HG02970 (cell line): ENCODE data around the gene NPEPPS.

ENCODE experiments used
- ATAC-seq: cut with Tn5 transposase; IDR thresholded peaks from one replicate; pipeline ENCODE4 v1.9.1; 2021; ENCODE audit warnings: mild to moderate bottlenecking, moderate library complexity, moderate number of reproducible peaks; ENCODE audit not compliant: unreplicated experiment, low FRiP score

The NPEPPS gene

GRCh38 chr17:47624727-47625068 is 93.8 kb downstream of the NPEPPS start:
- ATAC-seq, result no peak

DNA sequence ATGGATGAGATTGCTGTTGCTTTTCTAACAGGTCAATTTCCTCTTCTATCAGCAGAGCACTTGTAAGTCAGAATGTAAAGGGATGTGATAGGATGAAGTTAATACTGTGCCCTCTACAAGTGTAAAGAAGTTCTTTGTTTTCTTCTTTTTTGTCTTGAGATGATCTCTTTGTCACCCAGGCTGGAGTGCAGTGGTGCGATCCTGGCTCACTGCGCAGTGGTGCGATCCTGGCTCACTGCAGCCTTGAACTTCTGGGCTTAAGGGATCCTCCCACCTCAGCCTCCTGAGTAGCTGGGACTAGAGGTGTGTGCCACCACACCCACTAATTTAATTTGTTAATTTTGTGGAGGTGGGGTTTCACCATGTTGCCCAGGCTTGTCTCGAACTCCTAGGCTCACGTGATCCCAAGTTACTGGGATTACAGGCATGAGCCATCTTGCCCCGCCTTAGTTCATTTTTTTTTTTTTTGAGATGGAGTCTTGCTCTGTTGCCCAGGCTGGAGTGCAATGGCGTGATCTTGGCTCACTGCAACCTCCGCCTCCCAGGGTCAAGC is 97.2 kb downstream of the NPEPPS start:
- ATAC-seq, result no peak

GRCh38 chr17:47629826-47630225 is 98.9 kb downstream of the NPEPPS start:
- ATAC-seq, result no peak

DNA sequence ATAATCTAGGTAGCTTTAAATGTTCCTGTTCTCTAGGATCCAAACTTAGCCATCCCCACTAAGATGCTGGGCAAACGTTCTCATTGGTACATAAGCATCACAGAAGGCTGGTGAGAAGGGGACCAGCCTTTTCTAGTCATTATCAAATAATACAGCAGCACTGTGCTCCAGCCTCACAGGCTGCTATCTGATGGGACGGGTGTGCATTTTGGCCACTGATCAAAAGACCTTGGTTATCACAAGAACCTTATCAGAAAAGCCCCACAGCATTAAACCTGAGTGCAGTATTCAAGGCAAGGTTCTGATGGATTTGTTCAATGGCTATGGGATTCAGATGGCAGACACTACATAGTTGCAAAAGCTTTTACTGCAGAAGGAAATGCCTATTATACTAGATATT is 99.7 kb downstream of the NPEPPS start:
- no peak for ATAC-seq

DNA sequence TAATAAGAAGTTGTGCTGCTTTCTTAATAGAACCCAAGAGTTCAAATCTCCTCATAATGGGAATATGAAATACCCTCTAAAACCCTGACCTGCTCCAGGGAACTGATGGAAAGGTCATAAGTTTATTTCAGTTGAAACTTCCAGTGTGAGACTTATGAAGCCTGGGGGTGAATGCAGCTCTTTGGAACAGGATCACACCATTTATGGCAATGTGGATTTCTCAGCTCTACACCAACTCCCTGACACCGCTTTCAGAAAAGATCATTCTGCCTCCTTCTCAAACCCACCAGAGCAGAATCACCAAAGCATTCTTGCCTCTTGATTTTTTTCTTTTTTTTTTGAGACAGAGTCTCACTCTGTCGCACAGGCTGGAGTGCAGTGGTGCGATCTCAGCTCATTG is 102.1 kb downstream of the NPEPPS start:
- ATAC-seq, result no peak

- ATAC-seq, result no peak
Observed at GRCh38 chr17:47633996-47634395, 103.1 kb downstream of the NPEPPS start.

GRCh38 chr17:47634870-47635269 is 104.0 kb downstream of the NPEPPS start:
- no peak for ATAC-seq

DNA sequence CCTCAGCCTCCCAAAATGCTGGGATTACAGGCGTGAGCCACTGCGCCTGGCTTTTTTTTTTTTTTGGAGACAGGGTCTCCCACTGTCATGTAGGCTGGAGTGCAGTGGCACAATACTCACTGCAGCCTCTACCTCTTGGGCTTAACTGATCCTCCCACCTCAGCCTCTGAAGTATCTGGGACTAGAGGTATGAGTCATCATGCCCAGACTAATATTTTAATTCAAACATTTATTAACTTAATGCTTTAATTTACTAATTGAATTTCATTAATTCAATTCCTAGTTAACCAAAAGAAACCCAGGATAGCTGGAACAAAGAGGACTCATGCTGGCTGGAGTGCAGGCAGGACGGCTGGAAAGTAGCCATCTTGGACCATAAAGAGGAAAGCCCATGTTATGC is 104.8 kb downstream of the NPEPPS start:
- ATAC-seq, result no peak

DNA sequence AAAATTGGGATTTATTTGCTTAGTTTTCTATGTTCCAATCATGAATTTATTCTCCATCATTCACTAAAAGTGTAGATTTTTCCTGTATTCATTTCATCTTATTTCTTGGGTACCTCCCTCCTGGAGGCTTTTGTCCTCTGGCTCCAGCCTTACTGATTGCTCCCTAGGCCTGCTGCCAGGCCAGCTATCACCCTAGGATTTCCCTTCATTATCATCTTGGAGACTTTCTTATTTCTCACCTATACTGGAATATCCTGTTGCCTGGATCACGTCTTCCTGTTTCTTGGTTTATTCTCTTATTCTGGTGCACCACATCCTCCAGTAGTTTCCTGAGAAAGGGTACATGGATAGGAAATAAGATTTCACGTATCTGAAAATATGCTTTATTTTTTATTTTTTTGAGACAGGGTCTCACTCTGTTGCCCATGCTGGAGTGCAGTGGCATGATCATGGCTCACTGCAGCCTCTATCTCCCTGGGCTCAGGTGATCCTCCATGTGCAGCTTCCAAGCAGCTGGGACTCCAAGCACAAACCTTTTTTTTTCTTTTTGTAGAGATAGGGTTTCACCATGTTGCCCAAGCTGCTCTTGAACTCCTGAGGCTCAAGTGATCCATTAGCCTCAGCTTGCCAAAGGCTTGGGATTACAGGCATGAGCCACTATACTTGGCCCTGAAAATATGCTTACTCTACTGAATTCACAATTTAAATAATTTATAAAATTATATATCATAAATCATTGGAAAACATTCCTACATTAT is 105.5 kb downstream of the NPEPPS start:
- no peak for ATAC-seq

DNA sequence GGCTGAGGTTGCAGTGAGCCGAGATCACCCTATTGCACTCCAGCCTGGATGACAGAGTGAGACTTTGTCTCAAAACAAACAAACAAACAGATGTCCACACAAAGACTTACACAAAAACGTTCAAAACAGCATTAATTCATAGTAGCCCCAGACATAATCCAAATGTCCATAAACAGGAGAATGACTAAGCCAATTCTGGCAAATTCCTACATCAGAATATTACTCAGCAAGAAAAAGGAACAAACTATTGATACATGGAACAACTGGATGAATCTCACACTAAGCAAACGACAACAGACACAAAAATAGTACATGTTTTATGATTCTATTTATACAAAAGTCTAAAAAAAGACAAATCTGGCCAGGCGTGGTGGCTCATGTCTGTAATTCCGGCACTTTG is 108.0 kb downstream of the NPEPPS start:
- ATAC-seq, result no peak

DNA sequence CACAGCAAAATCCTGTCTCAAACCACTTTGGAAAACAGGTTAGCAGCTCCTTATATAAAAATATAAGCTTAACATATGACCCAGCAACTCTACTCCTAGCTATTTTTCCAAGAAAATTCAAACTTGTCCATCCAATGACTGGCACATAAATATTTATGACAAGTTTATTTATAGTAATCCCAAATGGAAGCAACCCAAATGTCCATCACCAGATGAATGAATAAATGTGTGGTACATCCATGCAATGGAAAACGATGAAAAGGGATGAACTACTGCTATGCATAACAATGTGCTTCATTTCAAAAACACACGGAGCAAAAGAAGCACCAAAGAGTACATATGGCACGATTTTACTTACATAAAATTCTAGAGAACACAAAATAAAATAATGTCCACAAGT is 109.2 kb downstream of the NPEPPS start:
- no peak for ATAC-seq

- no peak for ATAC-seq
Observed at GRCh38 chr17:47641202-47641601, 110.3 kb downstream of the NPEPPS start.

- ATAC-seq, result no peak
Observed at GRCh38 chr17:47643116-47643515, 112.2 kb downstream of the NPEPPS start.

DNA sequence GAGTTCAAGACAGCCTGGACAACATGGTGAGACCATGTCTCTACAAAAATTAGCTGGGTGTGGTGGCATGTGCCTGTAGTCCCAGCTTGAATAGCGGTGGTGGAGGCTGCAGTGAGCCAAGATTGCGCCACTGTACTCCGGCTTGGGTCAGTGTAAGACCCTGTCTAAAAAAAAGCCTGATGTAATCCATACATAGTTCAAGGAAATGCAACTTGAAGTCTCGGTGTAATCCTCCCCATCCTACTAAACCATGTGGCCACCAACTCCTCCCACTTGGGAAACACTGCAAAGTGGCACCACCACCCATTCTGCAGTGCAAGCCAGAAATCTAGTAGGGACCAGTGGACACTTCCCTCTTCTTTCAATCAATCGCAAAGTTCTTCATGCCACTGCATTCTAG is 113.4 kb downstream of the NPEPPS start:
- no peak for ATAC-seq

DNA sequence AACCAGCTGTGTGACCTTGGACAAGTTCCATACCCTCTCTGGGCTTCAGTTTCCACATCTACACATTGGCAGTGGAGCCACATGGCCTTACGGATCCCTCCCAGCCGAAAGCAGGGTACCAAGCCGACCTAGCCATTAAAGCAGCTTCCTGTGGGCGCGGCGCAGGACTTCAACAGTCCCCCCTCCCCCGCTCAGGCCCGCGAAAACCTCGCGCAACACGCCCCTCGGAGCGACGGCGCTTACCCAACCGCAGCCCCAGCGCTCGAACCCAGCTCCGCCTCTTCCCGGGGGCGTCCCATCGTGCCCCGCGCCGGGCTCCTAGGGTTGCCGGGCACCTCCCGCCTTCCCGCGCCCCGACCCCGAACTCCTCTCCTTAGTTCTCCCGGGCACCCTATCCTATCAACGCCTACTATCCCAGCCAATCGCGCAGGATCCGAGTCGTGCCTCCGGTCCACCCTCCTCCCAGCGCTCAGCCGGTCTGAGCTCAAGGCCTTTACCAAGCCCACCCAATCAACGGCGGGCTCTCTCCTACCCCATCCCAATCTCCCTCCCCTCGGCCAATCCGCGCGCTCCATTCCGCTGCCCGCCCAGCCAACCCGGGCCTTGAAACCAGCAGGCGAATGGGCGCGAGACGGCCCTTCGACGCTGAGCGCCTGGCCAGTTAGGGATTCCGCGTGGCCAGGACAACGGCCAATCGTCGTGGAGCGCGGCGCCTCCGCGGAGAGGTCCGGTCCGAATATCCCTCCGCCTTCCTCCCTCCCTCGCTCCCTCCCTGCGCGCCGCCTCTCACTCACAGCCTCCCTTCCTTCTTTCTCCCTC is 118.5 kb downstream of the NPEPPS start, which contains the start of gene KPNB1:
Gene KPNB1, plus strand, starts transcription at position 767 of the 819 bp plus-strand sequence. CDS start 326 bp downstream, outside the sequence.
- ATAC-seq, result peak; percentile 81

GRCh38 chr17:47649972-47650524 is 119.1 kb downstream of the NPEPPS start:
- ATAC-seq, result peak; percentile 3

- ATAC-seq, result peak; percentile 44
Observed at GRCh38 chr17:47650525-47651522, 119.9 kb downstream of the NPEPPS start.

- no peak for ATAC-seq
Observed at GRCh38 chr17:47651704-47652103, 120.8 kb downstream of the NPEPPS start.

DNA sequence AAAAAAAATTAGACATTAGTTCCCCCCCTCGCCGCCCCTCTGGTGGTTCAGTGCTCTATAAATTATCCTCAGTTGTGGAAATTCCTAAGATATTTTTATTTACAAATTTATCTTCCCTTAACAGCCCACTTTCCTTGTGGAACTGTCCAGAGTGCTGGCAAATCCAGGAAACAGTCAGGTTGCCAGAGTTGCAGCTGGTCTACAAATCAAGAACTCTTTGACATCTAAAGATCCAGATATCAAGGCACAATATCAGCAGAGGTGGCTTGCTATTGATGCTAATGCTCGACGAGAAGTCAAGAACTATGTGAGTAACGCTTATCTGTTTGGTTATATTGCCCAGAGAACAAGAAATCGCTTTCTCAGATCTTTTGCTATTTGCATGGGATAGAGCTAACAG is 121.7 kb downstream of the NPEPPS start:
- no peak for ATAC-seq

DNA sequence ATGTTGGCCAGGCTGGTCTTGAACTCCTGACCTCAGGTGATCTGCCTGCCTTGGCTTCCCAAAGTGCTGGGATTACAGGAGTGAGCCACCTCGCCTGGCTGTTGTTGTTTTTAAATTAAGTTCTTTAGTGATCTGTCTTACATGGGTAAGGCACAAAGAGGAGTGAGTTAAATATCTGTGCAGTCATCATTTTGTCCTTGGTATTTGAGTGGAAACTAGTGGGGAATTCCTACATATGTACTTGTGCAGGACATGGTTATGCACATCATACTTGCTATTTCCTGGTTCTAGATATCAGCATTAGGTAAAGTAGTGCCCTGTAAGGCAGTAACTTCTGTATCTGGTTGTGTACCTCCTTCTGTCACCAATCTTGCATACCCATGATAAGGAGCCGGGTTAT is 122.5 kb downstream of the NPEPPS start:
- no peak for ATAC-seq
